Pancreas (tissue), 10 donors: ENCODE results near the gene KIF20B. TPM values are rescaled to one million over a fixed set of nuclear protein-coding genes. Genes with fewer than 3 reads are reported as not detected.

Source experiments
- ATAC-seq, 4 donors: fragments of 200-7000 bp; cut with Tn5 transposase; one replicate each; pipeline versions ENCODE4 v1.8.0 to v1.9.1; 2020; ENCODE audit warnings: mild to moderate bottlenecking in 4 of 4, moderate library complexity in 4 of 4
- DNase-seq, 6 donors: peaks; one replicate each; pipeline ENCODE4 v3.0.0-alpha.2; 2020
- FAIRE-seq: peaks from 2 replicates; lab custom pipeline; 2012; peaks lifted over from hg19 to GRCh38; lab: Jason Lieb, UNC
- H3K27ac ChIP-seq, 4 donors: fragments of 200-600 bp; sonication (generic); 1 replicate in 3 of 4; 2 replicates in 1 of 4; pipeline versions ENCODE4 v1.5.0 to v1.8.0; 2020
- H3K27me3 ChIP-seq, 4 donors: fragments of 200-600 bp; one replicate each; pipeline ENCODE4 v1.8.0; 2021
- H3K36me3 ChIP-seq, 3 donors: fragments of 200-600 bp; sonication (generic) in 1 of 3; one replicate each; pipeline versions ENCODE4 v1.5.0 to v1.8.0; 2020 to 2021
- H3K4me1 ChIP-seq, 3 donors: fragments of 200-600 bp; one replicate each; pipeline ENCODE4 v1.8.0; 2021
- H3K4me3 ChIP-seq, 4 donors: fragments of 200-600 bp; sonication (generic) in 2 of 4; one replicate each; pipeline versions ENCODE4 v1.5.0 to v1.8.0; 2020 to 2021
- H3K9me3 ChIP-seq, 4 donors: fragments of 200-600 bp; one replicate each; pipeline ENCODE4 v1.8.0; 2021
- WGBS, 2 donors: extraction: QIAGEN DNeasy Blood & Tissue Kit; methylation state at CpG; one replicate each; pipeline ENCODE4 v1.1.7; 2013; 5-methylcytosine and 5-hydroxymethylcytosine counted together
- intact Hi-C, 3 donors: fragments of 100-400 bp; cut with DNase I; formaldehyde crosslinking; loops; one replicate each; pipeline versions ENCODE4 v1.11.1 to v1.14.2; 2022
- polyA plus RNA-seq, 2 donors: library from polyadenylated mRNA; stranded (reverse); fragments of 200-250 nt; gene quantifications; one replicate each; pipeline ENCODE4 v1.2.3, GENCODE V29; 2013
- total RNA-seq, 6 donors: library from RNA; stranded (reverse); fragmentation: NEBNext Ultra II Directional in 4 of 6; extraction: Animal tissue kit (Norgen Biotek cat#: 25700) in 4 of 6; gene quantifications; one replicate each; pipeline versions ENCODE4 v1.2.1 to v1.2.4, GENCODE V29; 2021 to 2023
- TF ChIP-seq, protein P1 (sequence below), 4 donors: fragments of 200-600 bp; sonication (generic) in 3 of 4; IDR thresholded peaks; one replicate each; pipeline versions ENCODE4 v1.5.0 to v1.8.0; 2021; ENCODE audit warnings: antibody characterized with exemption in 4 of 4
- donor health status: healthy with polysubstance abuse.
- donor health status: DM: no; HTN: no; CAD: no; lungs with moderate emphysema.
- donor health status: DM: no; HTN: no; CAD: no.
- donor health status: control.
- donor health status: control.
- donor health status: Bipolar disorder and iron deficiency.
- donor health status: DM: yes; HTN: yes; CAD: no.
- donor health status: DM: no; HTN: no; CAD: no.
- donor health status: DM: no; HTN: no; CAD: no.
- donor health status: DM: yes; HTN: yes; CAD: no.

Gene KIF20B
- total and polyA plus RNA-seq, 8 donors, result 0.34 to 2.5 (median 1.3) TPM

DNA sequence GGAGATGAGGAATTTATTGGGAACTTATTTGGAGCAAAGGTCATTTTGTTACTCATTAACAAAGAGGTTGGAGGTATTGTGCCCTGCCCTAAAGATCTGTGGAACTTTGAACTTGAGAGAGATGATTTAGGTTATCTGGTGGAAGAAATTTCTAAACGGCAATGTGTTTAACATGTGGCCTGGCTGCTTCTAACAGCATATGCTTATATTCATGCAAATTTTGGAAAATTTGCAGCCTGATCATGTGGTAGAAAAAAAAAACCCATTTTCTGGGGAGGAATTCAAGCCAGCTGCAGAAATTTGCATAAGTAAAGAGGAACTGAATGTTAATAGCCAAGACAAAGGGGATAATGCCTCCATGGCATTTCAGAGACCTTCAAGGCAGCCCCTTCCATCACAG is 45.7 kb upstream of the KIF20B start:
- ATAC-seq, result no peak
- no peaks in the 10 kb centered on the region for H3K4me1 ChIP-seq
- TF ChIP-seq, protein P1, sequence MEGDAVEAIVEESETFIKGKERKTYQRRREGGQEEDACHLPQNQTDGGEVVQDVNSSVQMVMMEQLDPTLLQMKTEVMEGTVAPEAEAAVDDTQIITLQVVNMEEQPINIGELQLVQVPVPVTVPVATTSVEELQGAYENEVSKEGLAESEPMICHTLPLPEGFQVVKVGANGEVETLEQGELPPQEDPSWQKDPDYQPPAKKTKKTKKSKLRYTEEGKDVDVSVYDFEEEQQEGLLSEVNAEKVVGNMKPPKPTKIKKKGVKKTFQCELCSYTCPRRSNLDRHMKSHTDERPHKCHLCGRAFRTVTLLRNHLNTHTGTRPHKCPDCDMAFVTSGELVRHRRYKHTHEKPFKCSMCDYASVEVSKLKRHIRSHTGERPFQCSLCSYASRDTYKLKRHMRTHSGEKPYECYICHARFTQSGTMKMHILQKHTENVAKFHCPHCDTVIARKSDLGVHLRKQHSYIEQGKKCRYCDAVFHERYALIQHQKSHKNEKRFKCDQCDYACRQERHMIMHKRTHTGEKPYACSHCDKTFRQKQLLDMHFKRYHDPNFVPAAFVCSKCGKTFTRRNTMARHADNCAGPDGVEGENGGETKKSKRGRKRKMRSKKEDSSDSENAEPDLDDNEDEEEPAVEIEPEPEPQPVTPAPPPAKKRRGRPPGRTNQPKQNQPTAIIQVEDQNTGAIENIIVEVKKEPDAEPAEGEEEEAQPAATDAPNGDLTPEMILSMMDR (IDR thresholded peaks at IDR 0.05), result no peak
- H3K36me3 ChIP-seq, result no peaks in the 10 kb centered on the region
- intact Hi-C loops, result no loop called here
- 37 to 41% methylated on average over 1 of the region's 1 CpG for WGBS, 2 donors
- H3K27me3 ChIP-seq, result no peaks in the 10 kb centered on the region
- no peak overlapping the region for H3K4me3 ChIP-seq
- H3K27ac ChIP-seq, result no peak overlapping the region
- no peak for FAIRE-seq
- DNase-seq, result no peak
- no peaks in the 10 kb centered on the region for H3K9me3 ChIP-seq

DNA sequence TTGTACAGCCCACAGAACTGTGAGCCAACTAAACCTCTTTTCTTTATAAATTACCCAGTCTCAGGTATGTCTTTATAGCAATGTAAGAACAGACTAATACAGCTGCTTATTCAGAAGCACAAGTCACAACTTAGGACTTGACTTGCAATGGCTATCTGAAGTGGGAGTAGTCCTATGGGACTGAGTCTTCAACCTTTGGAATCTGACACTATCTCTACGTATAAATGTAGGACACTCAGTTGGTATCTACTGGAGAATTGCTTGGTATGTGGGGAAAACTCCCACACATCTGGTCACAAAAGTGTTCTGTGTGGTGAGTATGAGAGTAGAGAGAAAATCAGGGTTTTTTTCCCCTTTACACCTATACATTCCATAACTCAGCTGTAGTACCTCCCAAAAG is 44.1 kb upstream of the KIF20B start:
- FAIRE-seq, result no peak
- no peak overlapping the region for H3K27ac ChIP-seq
- 67 to 90% methylated on average over 1 of the region's 1 CpG for WGBS, 2 donors
- H3K9me3 ChIP-seq, result no peaks in the 10 kb centered on the region
- TF ChIP-seq, protein P1 (IDR thresholded peaks at IDR 0.05), result no peak
- H3K4me1 ChIP-seq, result no peaks in the 10 kb centered on the region
- H3K4me3 ChIP-seq, result no peak overlapping the region
- no peaks in the 10 kb centered on the region for H3K36me3 ChIP-seq
- intact Hi-C loops, result no loop called here
- ATAC-seq, result no peak
- H3K27me3 ChIP-seq, result no peaks in the 10 kb centered on the region
- DNase-seq, result no peak

DNA sequence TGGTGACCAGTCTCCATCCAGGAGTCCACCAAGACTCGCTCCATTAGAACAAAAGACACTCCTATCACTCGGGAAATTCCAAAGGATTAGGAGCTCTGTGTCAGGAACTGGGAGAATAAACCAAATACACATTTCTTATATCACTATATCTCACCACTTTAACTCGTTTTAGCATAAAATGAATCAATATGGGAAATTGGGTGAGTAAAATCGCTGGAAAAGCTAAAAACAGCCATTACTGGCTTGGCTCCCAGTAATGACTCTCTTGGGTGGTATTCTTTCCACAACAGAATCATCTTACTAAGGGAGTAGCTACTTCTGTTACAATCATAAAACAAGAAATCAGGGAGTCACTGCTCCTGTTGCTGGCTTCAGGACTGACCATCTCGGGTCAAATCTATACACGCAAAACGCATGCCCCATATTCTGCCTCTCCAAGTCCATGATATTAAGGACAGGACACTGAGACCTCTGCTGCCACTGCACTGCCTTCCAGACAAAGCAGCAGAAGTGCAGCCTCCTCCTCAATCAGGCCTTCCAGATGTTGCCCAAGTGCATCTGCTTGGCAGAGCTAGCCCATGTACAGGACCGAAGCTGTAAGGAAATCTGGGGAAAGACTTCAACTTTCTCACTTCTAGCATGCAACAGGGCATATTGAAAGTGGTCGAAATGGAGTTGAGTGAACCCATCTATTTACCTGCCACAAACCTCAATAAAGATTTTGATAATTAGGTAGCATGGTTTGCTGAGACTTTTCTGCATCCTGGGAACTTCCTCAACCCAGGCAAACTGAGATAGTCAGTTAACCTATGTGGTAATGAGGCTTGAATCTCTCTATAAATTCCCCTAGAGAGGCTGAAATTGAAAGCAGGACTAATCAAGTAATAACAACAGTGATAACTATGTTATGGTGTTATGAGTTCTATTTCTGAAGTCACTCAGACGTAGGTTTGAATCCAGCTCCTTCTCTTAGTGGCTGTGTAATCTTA is 42.0 kb upstream of the KIF20B start:
- 78 to 82% methylated on average over 10 of the region's 10 CpGs for WGBS, 2 donors

DNA sequence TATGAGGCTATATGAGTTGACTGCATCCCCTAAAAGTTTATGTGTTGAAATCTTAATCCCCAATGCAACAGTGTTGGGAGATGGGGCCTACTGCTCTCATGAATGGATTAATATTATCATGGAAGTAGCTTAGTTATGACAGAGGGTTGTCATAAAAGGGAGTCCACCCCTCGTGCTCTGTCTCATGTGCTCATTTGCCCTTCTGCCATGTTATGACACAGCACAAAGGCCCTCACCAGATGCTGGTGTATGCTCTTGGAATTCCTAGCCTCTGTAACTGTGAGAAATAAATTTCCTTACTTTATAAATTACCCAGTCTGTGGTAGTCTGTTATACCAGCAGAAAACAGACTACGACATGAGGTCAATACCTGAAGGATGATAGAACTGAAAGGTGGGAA is 38.8 kb upstream of the KIF20B start:
- H3K27ac ChIP-seq, result no peak overlapping the region
- intact Hi-C loops, result no loop called here
- TF ChIP-seq, protein P1 (IDR thresholded peaks at IDR 0.05), result no peak
- H3K9me3 ChIP-seq, result no peaks in the 10 kb centered on the region
- no peaks in the 10 kb centered on the region for H3K36me3 ChIP-seq
- H3K4me1 ChIP-seq, result no peaks in the 10 kb centered on the region
- no peak overlapping the region for H3K4me3 ChIP-seq
- 90 to 98% methylated on average over 2 of the region's 2 CpGs for WGBS, 2 donors
- DNase-seq, result no peak
- ATAC-seq, result no peak
- no peak for FAIRE-seq
- no peaks in the 10 kb centered on the region for H3K27me3 ChIP-seq

More for the DNA sequence above, 42.0 kb upstream of the KIF20B start:
- TF ChIP-seq, protein P1 (IDR thresholded peaks at IDR 0.05), result no peak
- DNase-seq (no peak), FAIRE-seq (no peak), ATAC-seq (no peak)
- Histone ChIP-seq H3K9me3 (no peaks in the 10 kb centered on the region), H3K4me3 (no peak overlapping the region), H3K36me3 (no peaks in the 10 kb centered on the region), H3K27ac (no peak overlapping the region), H3K4me1 (no peaks in the 10 kb centered on the region), H3K27me3 (no peaks in the 10 kb centered on the region)
- intact Hi-C loops, result no loop called here

DNA sequence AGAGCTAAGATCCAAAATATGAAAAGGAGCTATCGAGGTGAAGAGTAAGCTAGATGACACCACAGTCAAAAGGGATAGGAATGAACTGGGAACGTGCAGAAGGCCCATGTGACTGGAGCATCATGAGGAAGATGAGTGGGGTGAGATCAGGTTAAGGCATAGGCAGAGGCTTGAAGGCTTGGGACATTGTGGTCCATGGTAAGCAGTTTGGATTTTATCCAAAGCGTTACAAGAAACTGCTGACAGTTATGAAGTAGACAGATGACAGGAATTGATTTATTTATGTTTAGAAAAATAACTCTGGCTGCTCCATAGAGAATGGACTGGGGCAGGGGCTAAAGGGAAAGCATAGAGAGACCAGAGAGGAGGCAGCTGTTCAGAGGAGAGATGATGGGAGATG is 38.2 kb upstream of the KIF20B start:
- Histone ChIP-seq H3K4me3 (no peak overlapping the region), H3K36me3 (no peaks in the 10 kb centered on the region), H3K4me1 (no peaks in the 10 kb centered on the region), H3K9me3 (no peaks in the 10 kb centered on the region), H3K27ac (no peak overlapping the region), H3K27me3 (no peaks in the 10 kb centered on the region)
- intact Hi-C loops, result no loop called here
- WGBS, 2 donors, result 59 to 68% methylated on average over 3 of the region's 3 CpGs
- no peak for ATAC-seq
- TF ChIP-seq, protein P1 (IDR thresholded peaks at IDR 0.05), result no peak
- no peak for FAIRE-seq
- DNase-seq, result no peak
